ENCODE data around the gene CHGA.

Gene CHGA

GRCh38 chr14:92941531-92941930, 18.6 kb downstream of the CHGA start:
- TF ChIP-seq, protein P1, sequence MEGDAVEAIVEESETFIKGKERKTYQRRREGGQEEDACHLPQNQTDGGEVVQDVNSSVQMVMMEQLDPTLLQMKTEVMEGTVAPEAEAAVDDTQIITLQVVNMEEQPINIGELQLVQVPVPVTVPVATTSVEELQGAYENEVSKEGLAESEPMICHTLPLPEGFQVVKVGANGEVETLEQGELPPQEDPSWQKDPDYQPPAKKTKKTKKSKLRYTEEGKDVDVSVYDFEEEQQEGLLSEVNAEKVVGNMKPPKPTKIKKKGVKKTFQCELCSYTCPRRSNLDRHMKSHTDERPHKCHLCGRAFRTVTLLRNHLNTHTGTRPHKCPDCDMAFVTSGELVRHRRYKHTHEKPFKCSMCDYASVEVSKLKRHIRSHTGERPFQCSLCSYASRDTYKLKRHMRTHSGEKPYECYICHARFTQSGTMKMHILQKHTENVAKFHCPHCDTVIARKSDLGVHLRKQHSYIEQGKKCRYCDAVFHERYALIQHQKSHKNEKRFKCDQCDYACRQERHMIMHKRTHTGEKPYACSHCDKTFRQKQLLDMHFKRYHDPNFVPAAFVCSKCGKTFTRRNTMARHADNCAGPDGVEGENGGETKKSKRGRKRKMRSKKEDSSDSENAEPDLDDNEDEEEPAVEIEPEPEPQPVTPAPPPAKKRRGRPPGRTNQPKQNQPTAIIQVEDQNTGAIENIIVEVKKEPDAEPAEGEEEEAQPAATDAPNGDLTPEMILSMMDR (IDR thresholded peaks at IDR 0.05) = no peak
- no peaks in the 10 kb centered on the region for H3K27me3 ChIP-seq
- no peak overlapping the region for H3K27ac ChIP-seq
- H3K4me1 ChIP-seq (ENCODE audit: control insufficient read depth in 1 of 2, insufficient read depth in 1 of 2, low read depth in 1 of 2, low read length in 1 of 2) = peaks cover 0 to 8% of the 10 kb centered on the region in 2 experiments
- H3K9me3 ChIP-seq = no peaks in the 10 kb centered on the region
- peaks cover 99% of the 10 kb centered on the region for H3K36me3 ChIP-seq
- H3K4me3 ChIP-seq (ENCODE audit: low read depth in 1 of 2, low read length in 1 of 2) = no peak overlapping the region

DNA sequence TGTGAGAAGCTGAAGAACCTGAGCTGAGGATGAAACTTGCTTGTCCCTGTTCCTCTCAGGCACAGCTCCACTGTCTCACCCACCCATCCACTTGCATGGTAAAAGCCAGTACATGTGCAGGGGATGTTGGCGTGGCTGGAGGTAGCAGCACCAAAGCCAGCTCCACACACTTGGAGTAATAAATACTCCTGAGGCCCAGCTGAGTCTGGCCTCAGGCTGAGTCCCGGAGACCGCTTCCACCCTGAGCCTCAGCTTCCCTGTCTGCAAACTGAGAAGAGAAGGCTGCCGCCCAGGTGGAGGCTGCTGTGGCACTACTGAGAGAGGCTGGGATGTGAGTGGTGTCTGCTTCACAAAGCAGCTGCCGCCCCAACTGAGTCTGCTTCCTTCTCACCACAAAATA, 19.2 kb downstream of the CHGA start:
- no peaks in the 10 kb centered on the region for H3K27me3 ChIP-seq
- TF ChIP-seq, protein P1 (IDR thresholded peaks at IDR 0.05) = no peak
- H3K36me3 ChIP-seq = peaks cover 99% of the 10 kb centered on the region

GRCh38 chr14:92942576-92942975, 19.6 kb downstream of the CHGA start:
- peaks cover 0 to 8% of the 10 kb centered on the region in 2 experiments for H3K4me1 ChIP-seq (ENCODE audit: control insufficient read depth in 1 of 2, insufficient read depth in 1 of 2, low read depth in 1 of 2, low read length in 1 of 2)
- TF ChIP-seq, protein P1 (IDR thresholded peaks at IDR 0.05) = no peak
- no peaks in the 10 kb centered on the region for H3K27me3 ChIP-seq
- peaks cover 99% of the 10 kb centered on the region for H3K36me3 ChIP-seq
- H3K9me3 ChIP-seq = no peaks in the 10 kb centered on the region
- no peak overlapping the region for H3K27ac ChIP-seq
- no peak overlapping the region for H3K4me3 ChIP-seq (ENCODE audit: low read depth in 1 of 2, low read length in 1 of 2)

More for the DNA sequence above, 19.2 kb downstream of the CHGA start:
- H3K27ac ChIP-seq = no peak overlapping the region
- no peak overlapping the region for H3K4me3 ChIP-seq (ENCODE audit: low read depth in 1 of 2, low read length in 1 of 2)
- peaks cover 0 to 8% of the 10 kb centered on the region in 2 experiments for H3K4me1 ChIP-seq (ENCODE audit: control insufficient read depth in 1 of 2, insufficient read depth in 1 of 2, low read depth in 1 of 2, low read length in 1 of 2)
- H3K9me3 ChIP-seq = no peaks in the 10 kb centered on the region

DNA sequence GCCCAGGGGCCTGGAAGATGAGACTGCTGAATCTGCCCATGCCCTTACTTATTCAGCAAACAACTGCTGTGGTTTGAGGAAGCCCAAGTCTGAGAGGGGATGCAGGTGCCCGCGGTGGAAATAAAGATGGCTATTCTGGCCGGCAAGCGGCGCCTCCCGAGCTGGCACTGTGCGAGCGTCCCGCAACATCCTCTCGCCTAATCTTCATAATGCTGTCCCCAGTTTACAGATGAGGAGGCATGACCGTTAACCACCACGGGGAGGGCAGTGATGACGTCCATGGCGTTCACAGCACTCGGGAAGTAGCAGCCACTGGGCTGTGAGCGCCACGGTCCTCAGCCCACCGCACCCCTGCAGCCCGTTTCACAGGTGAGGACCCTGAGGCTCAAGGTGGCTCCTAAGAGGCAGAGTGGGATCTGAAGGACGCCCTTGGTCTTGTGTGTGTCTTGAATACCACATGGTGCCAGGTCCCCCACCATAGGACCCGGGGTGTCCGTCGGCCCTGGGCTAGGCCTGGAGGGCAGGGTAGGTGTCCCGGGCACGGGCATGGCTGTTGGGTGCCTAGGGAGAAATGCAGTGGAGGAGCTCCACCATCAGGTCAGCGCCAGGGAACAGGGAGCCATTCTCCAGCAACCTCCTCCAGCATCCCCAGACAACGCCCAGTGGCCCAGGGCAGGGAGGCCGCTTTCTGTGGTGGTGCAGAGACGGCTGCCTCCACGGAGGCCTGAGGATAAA, 20.2 kb downstream of the CHGA start:
- TF ChIP-seq, protein P1 (IDR thresholded peaks at IDR 0.05) = no peak
- Histone ChIP-seq H3K9me3 (no peaks in the 10 kb centered on the region), H3K4me1 (ENCODE audit: control insufficient read depth in 1 of 2, insufficient read depth in 1 of 2, low read depth in 1 of 2, low read length in 1 of 2) (peaks cover 0 to 8% of the 10 kb centered on the region in 2 experiments), H3K4me3 (ENCODE audit: low read depth in 1 of 2, low read length in 1 of 2) (no peak overlapping the region), H3K36me3 (peaks cover 99% of the 10 kb centered on the region), H3K27ac (no peak overlapping the region), H3K27me3 (no peaks in the 10 kb centered on the region)

GRCh38 chr14:92943855-92944570, 21.1 kb downstream of the CHGA start:
- no peak overlapping the region for H3K4me3 ChIP-seq (ENCODE audit: low read depth in 1 of 2, low read length in 1 of 2)
- no peaks in the 10 kb centered on the region for H3K9me3 ChIP-seq
- H3K36me3 ChIP-seq = peaks cover 98% of the 10 kb centered on the region
- peaks cover 0 to 8% of the 10 kb centered on the region in 2 experiments for H3K4me1 ChIP-seq (ENCODE audit: control insufficient read depth in 1 of 2, insufficient read depth in 1 of 2, low read depth in 1 of 2, low read length in 1 of 2)
- H3K27me3 ChIP-seq = no peaks in the 10 kb centered on the region
- no peak overlapping the region for H3K27ac ChIP-seq
- TF ChIP-seq, protein P1 (IDR thresholded peaks at IDR 0.05) = no peak

Measured in neutrophil (primary cell).